IMR-90 (cell line): Measurements from ENCODE around the gene MTMR11. TPM values are rescaled to one million over a fixed set of nuclear protein-coding genes. Genes with fewer than 3 reads are reported as not detected.

Experiments
- ATAC-seq: fragments of 200-7000 bp; cut with Tn5 transposase; 2 replicates; pipeline ENCODE4 v1.9.1; 2020; ENCODE audit warnings: low read depth, mild to moderate bottlenecking, moderate library complexity
- BruUV-seq: library from RNA; stranded (reverse); fragments of 400-500 nt; replicated peaks from 2 replicates; lab custom pipeline; 2021; lab: Mats Ljungman, UMichigan
- CTCF ChIA-PET: fragments of 300-600 bp; formaldehyde crosslinking; extraction: SDS; loops from one replicate; lab custom pipeline; 2021; ENCODE audit warnings: antibody characterized with exemption; lab: Yijun Ruan, JAX
- POLR2A ChIA-PET: fragments of 300-600 bp; sonication (Branson Sonifier 250); formaldehyde crosslinking; loops from one replicate; lab custom pipeline; 2022; ENCODE audit warnings: antibody characterized with exemption; ENCODE audit not compliant: unreplicated experiment; lab: Charles Lee
- DNase-seq: peaks from one replicate; pipeline ENCODE4 v3.0.0; 2013
- H2AFZ ChIP-seq: replicated peaks from 2 replicates; pipeline ENCODE3; 2013; ENCODE audit warnings: low read length, mild to moderate bottlenecking; ENCODE audit not compliant: poor library complexity
- H2AK5ac ChIP-seq: 2 replicates; pipeline ENCODE4 v1.6.1; 2013; ENCODE audit warnings: low read depth, low read length, inconsistent platforms
- H2AK9ac ChIP-seq: replicated peaks from 2 replicates; pipeline ENCODE3; 2013; ENCODE audit warnings: mild to moderate bottlenecking, low read depth, low read length, moderate library complexity; ENCODE audit not compliant: poor library complexity
- H2BK120ac ChIP-seq: 2 replicates; pipeline ENCODE4 v1.6.1; 2013; ENCODE audit warnings: low read depth, low read length, inconsistent platforms
- H2BK15ac ChIP-seq: 3 replicates; pipeline ENCODE4 v1.6.1; 2013; ENCODE audit warnings: low read depth, low read length, inconsistent platforms
- H2BK20ac ChIP-seq: 2 replicates; pipeline ENCODE4 v1.6.1; 2013; ENCODE audit warnings: low read depth, mild to moderate bottlenecking, inconsistent platforms, low read length, moderate library complexity
- H2BK5ac ChIP-seq: 2 replicates; pipeline ENCODE4 v1.6.1; 2013; ENCODE audit warnings: mild to moderate bottlenecking, low read depth, low read length, inconsistent platforms; ENCODE audit not compliant: poor library complexity, severe bottlenecking
- H3K14ac ChIP-seq: replicated peaks from 2 replicates; pipeline ENCODE4 v1.6.1; 2013; ENCODE audit warnings: low read depth, low read length, inconsistent platforms
- H3K18ac ChIP-seq: 2 replicates; pipeline ENCODE4 v1.6.1; 2013; ENCODE audit warnings: low read depth, low read length, control low read depth
- H3K23ac ChIP-seq: 2 replicates; pipeline ENCODE4 v1.6.1; 2013; ENCODE audit warnings: low read depth, low read length, inconsistent platforms
- H3K27ac ChIP-seq: 2 replicates; pipeline ENCODE4 v1.5.1; 2013; ENCODE audit warnings: mild to moderate bottlenecking, control low read depth, low read length; ENCODE audit not compliant: insufficient read depth
- H3K27me3 ChIP-seq: 2 replicates; pipeline ENCODE4 v1.6.1; 2013; ENCODE audit warnings: low read length; ENCODE audit not compliant: control insufficient read depth, insufficient read depth
- H3K36me3 ChIP-seq: 2 replicates; pipeline ENCODE4 v1.6.1; 2013; ENCODE audit warnings: low read length, mixed read lengths; ENCODE audit not compliant: control insufficient read depth, insufficient read depth
- H3K4ac ChIP-seq: 2 replicates; pipeline ENCODE4 v1.6.1; 2013; ENCODE audit warnings: low read depth, low read length, inconsistent platforms
- H3K4me1 ChIP-seq: 2 replicates; pipeline ENCODE4 v1.6.1; 2013; ENCODE audit warnings: low read length, mixed read lengths; ENCODE audit not compliant: control insufficient read depth, insufficient read depth
- H3K4me2 ChIP-seq: 2 replicates; pipeline ENCODE4 v1.6.1; 2013; ENCODE audit warnings: low read depth, mild to moderate bottlenecking, control low read depth, low read length, moderate library complexity
- H3K4me3 ChIP-seq: 2 replicates; pipeline ENCODE4 v1.5.1; 2013; ENCODE audit warnings: low read depth, mild to moderate bottlenecking, control low read depth, low read length, moderate library complexity; ENCODE audit not compliant: insufficient read depth
- H3K56ac ChIP-seq: 2 replicates; pipeline ENCODE4 v1.6.1; 2013; ENCODE audit warnings: low read length, inconsistent platforms; ENCODE audit not compliant: insufficient read depth; ENCODE audit errors: extremely low read depth
- H3K79me1 ChIP-seq, 2 experiments: 2 replicates each; pipeline ENCODE4 v1.6.1; 2013; ENCODE audit warnings: low read length in 2 of 2, inconsistent platforms in 1 of 2, low read depth in 1 of 2
- H3K9ac ChIP-seq: 2 replicates; pipeline ENCODE4 v1.6.1; 2013; ENCODE audit warnings: low read depth, low read length, control low read depth
- H3K9me1 ChIP-seq: 2 replicates; pipeline ENCODE4 v1.6.1; 2013; ENCODE audit warnings: low read length, inconsistent platforms; ENCODE audit not compliant: insufficient read depth
- H3K9me3 ChIP-seq: 2 replicates; pipeline ENCODE4 v1.6.1; 2013; ENCODE audit warnings: low read length; ENCODE audit not compliant: control insufficient read depth, insufficient read depth
- H4K20me1 ChIP-seq: 2 replicates; pipeline ENCODE4 v1.6.1; 2013; ENCODE audit warnings: low read length, inconsistent platforms; ENCODE audit not compliant: insufficient read depth
- H4K5ac ChIP-seq: 2 replicates; pipeline ENCODE4 v1.6.1; 2013; ENCODE audit warnings: mild to moderate bottlenecking, low read depth, low read length, control low read depth
- H4K8ac ChIP-seq, 2 experiments: 2 replicates each; pipeline ENCODE4 v1.6.1; 2013; ENCODE audit warnings: low read depth in 2 of 2, low read length in 2 of 2, control low read depth in 1 of 2, inconsistent platforms in 1 of 2
- H4K91ac ChIP-seq: 2 replicates; pipeline ENCODE4 v1.6.1; 2013; ENCODE audit warnings: low read depth, low read length, inconsistent platforms; ENCODE audit not compliant: insufficient read depth
- RFX5 ChIP-seq: IDR thresholded peaks from 2 replicates; pipeline ENCODE4 v1.8.0; 2012; ENCODE audit warnings: low read depth, mild to moderate bottlenecking, low read length, moderate library complexity
- WGBS, 2 experiments: methylation state at CpG; one replicate each; pipeline versions ENCODE4 v1.1.5 to v1.1.7; 2013; ENCODE audit warnings: missing lambda C conversion rate in 2 of 2; ENCODE audit not compliant: insufficient read length in 1 of 2; ENCODE audit errors: extremely low coverage in 2 of 2; 5-methylcytosine and 5-hydroxymethylcytosine counted together
- dilution Hi-C: fragments of 300-500 bp; cut with HindIII; formaldehyde crosslinking; loops from one replicate; pipeline ENCODE4 v1.14.3; 2018; ENCODE audit warnings: low sequenced_read_pairs; ENCODE audit not compliant: unreplicated experiment
- in situ Hi-C: fragments of 300-500 bp; cut with MboI; formaldehyde crosslinking; loops from 3 replicates; pipeline ENCODE4 v1.14.3; 2019; ENCODE audit warnings: low sequenced_read_pairs, inconsistent platforms, mixed read lengths
- intact Hi-C: fragments of 100-400 bp; cut with micrococcal nuclease; formaldehyde crosslinking; loops from 2 replicates; pipeline ENCODE4 v1.10.0; 2022
- polyA plus RNA-seq, 3 experiments: library from polyadenylated mRNA; depleted of rRNA; stranded (reverse); fragments of >200 nt; gene quantifications; 2 replicates each; pipeline ENCODE4 v1.2.3, GENCODE V29; 2012; ENCODE audit warnings: low replicate concordance in 1 of 3
- total RNA-seq: library from RNA; depleted of rRNA; stranded (reverse); fragments of >200 nt; gene quantifications from 2 replicates; pipeline ENCODE4 v1.2.3, GENCODE V29; 2012
- TF ChIP-seq, protein P1 (sequence below): conservative IDR thresholded peaks from 2 replicates; pipeline ENCODE4 v1.5.1; 2012; ENCODE audit warnings: mild to moderate bottlenecking, low read depth, low read length, improper control_type of control experiment

MTMR11 gene
- total and polyA plus RNA-seq, 2 of the 4 experiments (the other 2 are of a cell fraction): 2.0 to 14.6 TPM

DNA sequence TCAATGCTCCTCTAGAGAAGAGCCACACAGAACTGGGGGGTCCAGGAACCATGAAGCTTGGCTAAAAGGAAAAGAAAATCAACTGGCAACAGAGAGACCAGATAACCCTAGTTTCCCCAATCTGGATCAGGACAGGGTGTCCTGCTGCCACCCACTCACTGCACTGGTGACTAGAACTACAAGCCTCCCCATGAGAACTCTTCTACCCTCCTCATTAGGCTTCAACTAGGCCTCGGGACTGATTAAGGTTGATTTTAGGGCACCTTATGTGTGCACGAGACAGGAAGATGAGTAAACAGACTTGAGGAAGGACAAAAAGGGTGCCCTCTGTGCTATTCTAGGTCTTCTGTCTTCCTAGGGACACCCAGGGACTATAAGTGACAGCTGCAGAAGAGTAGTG, 6.8 kb downstream of the MTMR11 start:
- H2BK5ac ChIP-seq: no peak overlapping the region
- no peak overlapping the region for H3K4me3 ChIP-seq
- no peak overlapping the region for H3K4ac ChIP-seq
- CTCF ChIA-PET: no interaction called here
- no CpG with 5 or more reads among the region's 2 CpGs for WGBS, 2 experiments
- intact Hi-C loops (no loop called here), dilution Hi-C loops (no loop called here), in situ Hi-C loops (no loop called here)
- H3K27me3 ChIP-seq: no peaks in the 10 kb centered on the region
- H3K18ac ChIP-seq: no peak overlapping the region
- no peak overlapping the region for H2AK5ac ChIP-seq
- peaks cover 26 to 65% of the 10 kb centered on the region in 2 experiments for H3K79me1 ChIP-seq
- no peak overlapping the region for H3K4me2 ChIP-seq
- peaks cover 29% of the 10 kb centered on the region for H3K36me3 ChIP-seq
- H3K9me1 ChIP-seq: peaks cover 22% of the 10 kb centered on the region
- H4K91ac ChIP-seq: no peak overlapping the region
- POLR2A ChIA-PET: no interaction called here
- H4K5ac ChIP-seq: no peak overlapping the region
- no peak overlapping the region for H3K27ac ChIP-seq
- H3K9me3 ChIP-seq: no peaks in the 10 kb centered on the region
- H2BK120ac ChIP-seq: no peak overlapping the region
- H3K23ac ChIP-seq: no peak overlapping the region
- no peak overlapping the region for H3K9ac ChIP-seq
- H3K56ac ChIP-seq: no peak overlapping the region
- H2AFZ ChIP-seq: no peak overlapping the region
- no peak overlapping the region for H2BK15ac ChIP-seq
- peaks cover 5% of the 10 kb centered on the region for H3K4me1 ChIP-seq
- no peak overlapping the region for H2AK9ac ChIP-seq
- H4K20me1 ChIP-seq: peaks cover 8% of the 10 kb centered on the region; the same call in 1 of the 2 replicates
- TF ChIP-seq RFX5: no peak
- TF ChIP-seq, protein P1, sequence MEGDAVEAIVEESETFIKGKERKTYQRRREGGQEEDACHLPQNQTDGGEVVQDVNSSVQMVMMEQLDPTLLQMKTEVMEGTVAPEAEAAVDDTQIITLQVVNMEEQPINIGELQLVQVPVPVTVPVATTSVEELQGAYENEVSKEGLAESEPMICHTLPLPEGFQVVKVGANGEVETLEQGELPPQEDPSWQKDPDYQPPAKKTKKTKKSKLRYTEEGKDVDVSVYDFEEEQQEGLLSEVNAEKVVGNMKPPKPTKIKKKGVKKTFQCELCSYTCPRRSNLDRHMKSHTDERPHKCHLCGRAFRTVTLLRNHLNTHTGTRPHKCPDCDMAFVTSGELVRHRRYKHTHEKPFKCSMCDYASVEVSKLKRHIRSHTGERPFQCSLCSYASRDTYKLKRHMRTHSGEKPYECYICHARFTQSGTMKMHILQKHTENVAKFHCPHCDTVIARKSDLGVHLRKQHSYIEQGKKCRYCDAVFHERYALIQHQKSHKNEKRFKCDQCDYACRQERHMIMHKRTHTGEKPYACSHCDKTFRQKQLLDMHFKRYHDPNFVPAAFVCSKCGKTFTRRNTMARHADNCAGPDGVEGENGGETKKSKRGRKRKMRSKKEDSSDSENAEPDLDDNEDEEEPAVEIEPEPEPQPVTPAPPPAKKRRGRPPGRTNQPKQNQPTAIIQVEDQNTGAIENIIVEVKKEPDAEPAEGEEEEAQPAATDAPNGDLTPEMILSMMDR: no peak
- no peak overlapping the region for H3K14ac ChIP-seq
- DNase-seq (no peak), ATAC-seq (no peak)
- H4K8ac ChIP-seq: no peak overlapping the region
- H2BK20ac ChIP-seq: no peak overlapping the region
- BruUV-seq: no TSS peak
